Sigmoid colon (tissue), 4 donors: ENCODE measurements around the gene CCDC85B.

Source experiments
- EP300 ChIP-seq, 4 donors: sonication (generic); formaldehyde crosslinking; IDR thresholded peaks; one replicate each; pipeline ENCODE4 v1.6.1; 2017; ENCODE audit warnings: antibody characterized with exemption in 4 of 4
- POLR2A ChIP-seq, 2 donors: fragments of 450-650 bp; IDR thresholded peaks; one replicate each; pipeline ENCODE4 v1.6.1; 2016; ENCODE audit warnings: antibody characterized with exemption in 2 of 2, mild to moderate bottlenecking in 2 of 2, moderate library complexity in 2 of 2
- TF ChIP-seq, protein P1 (sequence below), 4 experiments: fragments of 450-650 bp in 3 of 4; fragments of 200-600 bp in 1 of 4; IDR thresholded peaks; one replicate each; pipeline ENCODE4 v1.5.1; 2016 to 2019; ENCODE audit warnings: antibody characterized with exemption in 4 of 4, mild to moderate bottlenecking in 3 of 4, moderate library complexity in 2 of 4

GRCh38 chr11:65886826-65887722 is 3.4 kb upstream of the CCDC85B start:
- TF ChIP-seq, protein P1, sequence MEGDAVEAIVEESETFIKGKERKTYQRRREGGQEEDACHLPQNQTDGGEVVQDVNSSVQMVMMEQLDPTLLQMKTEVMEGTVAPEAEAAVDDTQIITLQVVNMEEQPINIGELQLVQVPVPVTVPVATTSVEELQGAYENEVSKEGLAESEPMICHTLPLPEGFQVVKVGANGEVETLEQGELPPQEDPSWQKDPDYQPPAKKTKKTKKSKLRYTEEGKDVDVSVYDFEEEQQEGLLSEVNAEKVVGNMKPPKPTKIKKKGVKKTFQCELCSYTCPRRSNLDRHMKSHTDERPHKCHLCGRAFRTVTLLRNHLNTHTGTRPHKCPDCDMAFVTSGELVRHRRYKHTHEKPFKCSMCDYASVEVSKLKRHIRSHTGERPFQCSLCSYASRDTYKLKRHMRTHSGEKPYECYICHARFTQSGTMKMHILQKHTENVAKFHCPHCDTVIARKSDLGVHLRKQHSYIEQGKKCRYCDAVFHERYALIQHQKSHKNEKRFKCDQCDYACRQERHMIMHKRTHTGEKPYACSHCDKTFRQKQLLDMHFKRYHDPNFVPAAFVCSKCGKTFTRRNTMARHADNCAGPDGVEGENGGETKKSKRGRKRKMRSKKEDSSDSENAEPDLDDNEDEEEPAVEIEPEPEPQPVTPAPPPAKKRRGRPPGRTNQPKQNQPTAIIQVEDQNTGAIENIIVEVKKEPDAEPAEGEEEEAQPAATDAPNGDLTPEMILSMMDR (IDR thresholded peaks at IDR 0.05), result no peak
- no peak for TF ChIP-seq EP300 (IDR thresholded peaks at IDR 0.05)
- TF ChIP-seq POLR2A (IDR thresholded peaks at IDR 0.05), result no peak
